Astrocyte of the spinal cord (primary cell): ENCODE data around the gene E2F6.

ENCODE experiments used
- DNase-seq: peaks from one replicate; pipeline ENCODE4 v3.0.0; 2011; ENCODE audit warnings: low read depth, low spot score
- H3K4me3 ChIP-seq: 2 replicates; pipeline ENCODE4 v1.5.1; 2011; ENCODE audit warnings: low read depth, mild to moderate bottlenecking, low read length, moderate library complexity
- CTCF ChIP-seq: IDR thresholded peaks from 2 replicates; pipeline ENCODE4 v1.5.1; 2012; ENCODE audit warnings: low read depth, mild to moderate bottlenecking, low read length, inconsistent platforms
- in situ Hi-C: cut with HindIII; loops from 2 replicates; pipeline ENCODE4 v1.10.0; 2017; ENCODE audit warnings: low sequenced_read_pairs

Gene E2F6

GRCh38 chr2:11420671-11421070 lies 45.3 kb downstream of the E2F6 start:
- in situ Hi-C loops: no loop called here
- no peak for DNase-seq
- no peak overlapping the region for H3K4me3 ChIP-seq
- TF ChIP-seq CTCF: no peak

GRCh38 chr2:11420190-11420589 lies 45.8 kb downstream of the E2F6 start:
- H3K4me3 ChIP-seq: no peak overlapping the region
- in situ Hi-C loops: no loop called here
- no peak for DNase-seq
- TF ChIP-seq CTCF: no peak

- in situ Hi-C loops: no loop called here
- no peak overlapping the region for H3K4me3 ChIP-seq
- TF ChIP-seq CTCF: no peak
- DNase-seq: no peak
Measured at GRCh38 chr2:11419781-11420180, 46.2 kb downstream of the E2F6 start.

GRCh38 chr2:11417946-11418585 lies 47.9 kb downstream of the E2F6 start:
- TF ChIP-seq CTCF: peak; percentile 37
- no peak for DNase-seq
- in situ Hi-C loops: no loop called here
- no peak overlapping the region for H3K4me3 ChIP-seq

GRCh38 chr2:11416931-11417330 lies 49.0 kb downstream of the E2F6 start:
- no peak for DNase-seq
- in situ Hi-C loops: no loop called here
- no peak for TF ChIP-seq CTCF
- H3K4me3 ChIP-seq: no peak overlapping the region

GRCh38 chr2:11416186-11416585 lies 49.8 kb downstream of the E2F6 start:
- no peak overlapping the region for H3K4me3 ChIP-seq
- DNase-seq: no peak
- no peak for TF ChIP-seq CTCF
- in situ Hi-C loops: no loop called here
